ENCODE measurements around the gene TFDP2. TPM values are rescaled to one million over a fixed set of nuclear protein-coding genes. Genes with fewer than 3 reads are reported as not detected.

TFDP2 gene
- total RNA-seq, 1 experiment from 2014 or later = 55.4 TPM

DNA sequence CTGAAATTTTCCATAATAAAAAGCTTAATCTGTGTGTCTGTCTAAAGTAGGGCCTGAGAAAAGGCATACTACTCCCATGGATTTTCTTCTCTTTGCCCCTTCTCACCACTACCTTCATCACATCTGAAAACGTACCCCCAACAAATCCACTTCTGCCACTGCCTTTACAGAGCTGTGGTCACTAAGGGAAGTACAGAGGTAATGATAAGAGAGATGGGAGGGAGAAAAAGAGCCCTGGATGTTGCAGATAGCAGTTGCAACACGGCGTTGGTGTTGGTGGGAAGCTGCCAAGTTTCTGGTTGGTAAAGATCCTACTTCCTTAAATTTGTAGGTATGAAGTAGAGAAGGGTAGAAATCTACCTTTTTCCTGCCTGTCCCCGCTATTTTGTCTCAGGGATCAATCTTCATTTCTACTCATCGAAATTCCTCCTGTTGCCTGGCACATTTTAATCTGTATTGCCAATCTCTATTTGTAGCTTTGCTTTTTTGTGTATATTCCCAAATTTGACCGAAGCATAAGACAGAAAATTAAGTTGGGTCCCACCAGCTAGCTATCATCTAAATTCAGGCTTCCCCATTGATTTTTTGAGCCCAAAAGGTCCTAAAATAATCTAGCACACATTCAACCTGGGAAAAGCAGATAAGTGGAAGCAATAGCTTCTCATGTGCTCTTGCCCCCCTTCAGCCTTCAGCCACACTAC lies 102.9 kb downstream of the TFDP2 start:
- Histone ChIP-seq H3K9me2 (ENCODE audit: insufficient read depth) (0 out of 2 replicates have a peak, but pooled peaks cover 2% of the 10 kb centered on the region), H3K79me2 (ENCODE audit: insufficient read depth, low read length) (no peaks in the 10 kb centered on the region), H4K20me1 (ENCODE audit: insufficient read depth) (no peaks in the 10 kb centered on the region), H3K9ac (ENCODE audit: low read length) (no peak overlapping the region), H3K27ac (ENCODE audit: low read depth, low read length) (no peak overlapping the region), H3K9me3 (ENCODE audit: control insufficient read depth in 1 of 2, insufficient read depth in 1 of 2, low read depth in 1 of 2, low read length in 2 of 2) (no peaks in the 10 kb centered on the region), H2AFZ (ENCODE audit: low read depth, low read length, poor library complexity, severe bottlenecking) (no peak overlapping the region), H3K36me3 (ENCODE audit: control insufficient read depth in 1 of 2, insufficient read depth in 2 of 2, low read length in 2 of 2) (no peaks in the 10 kb centered on the region), H3K4me1 (ENCODE audit: control insufficient read depth in 1 of 2, insufficient read depth in 2 of 2, low read length in 2 of 2) (no peaks in the 10 kb centered on the region), H3K4me2 (ENCODE audit: low read length) (no peak overlapping the region), H3K27me3 (ENCODE audit: insufficient read depth, low read length) (no peaks in the 10 kb centered on the region), H3K4me3 (replicated peaks in 1 of 2; ENCODE audit: low read depth in 1 of 2, low read length in 2 of 2) (no peak overlapping the region)
- BruUV-seq (replicated peaks) = no TSS peak
- ATAC-seq = no peak
- intact Hi-C loops (cut with micrococcal nuclease) = no loop called here
- TF ChIP-seq RAD21 (IDR thresholded peaks at IDR 0.05; ENCODE audit: low read depth) (no peak), SIN3A (IDR thresholded peaks at IDR 0.05; ENCODE audit: low read depth) (no peak), POLR2AphosphoS5 (IDR thresholded peaks at IDR 0.05; ENCODE audit: low read depth, low read length) (no peak), JUND (IDR thresholded peaks at IDR 0.05) (no peak), EZH2 (IDR thresholded peaks at IDR 0.05) (no peak), SRF (IDR thresholded peaks at IDR 0.05; ENCODE audit: low read depth) (no peak), EGR1 (IDR thresholded peaks at IDR 0.05; ENCODE audit: low read depth) (no peak), EZH2phosphoT487 (IDR thresholded peaks at IDR 0.05; ENCODE audit: borderline replicate concordance) (no peak), CEBPB (IDR thresholded peaks at IDR 0.05; ENCODE audit: low read depth) (no peak), ZNF274 (IDR thresholded peaks at IDR 0.05; ENCODE audit: low read depth, low read length) (no peak), YY1 (IDR thresholded peaks at IDR 0.05; ENCODE audit: extremely low read depth, insufficient replicate concordance, low read depth, low read length) (no peak), TCF7L2 (IDR thresholded peaks at IDR 0.05; ENCODE audit: borderline replicate concordance, extremely low read depth, insufficient read depth, insufficient read length) (no peak), ELF1 (IDR thresholded peaks at IDR 0.05; ENCODE audit: borderline replicate concordance, low read depth) (no peak)
- TF ChIP-seq, protein P1, sequence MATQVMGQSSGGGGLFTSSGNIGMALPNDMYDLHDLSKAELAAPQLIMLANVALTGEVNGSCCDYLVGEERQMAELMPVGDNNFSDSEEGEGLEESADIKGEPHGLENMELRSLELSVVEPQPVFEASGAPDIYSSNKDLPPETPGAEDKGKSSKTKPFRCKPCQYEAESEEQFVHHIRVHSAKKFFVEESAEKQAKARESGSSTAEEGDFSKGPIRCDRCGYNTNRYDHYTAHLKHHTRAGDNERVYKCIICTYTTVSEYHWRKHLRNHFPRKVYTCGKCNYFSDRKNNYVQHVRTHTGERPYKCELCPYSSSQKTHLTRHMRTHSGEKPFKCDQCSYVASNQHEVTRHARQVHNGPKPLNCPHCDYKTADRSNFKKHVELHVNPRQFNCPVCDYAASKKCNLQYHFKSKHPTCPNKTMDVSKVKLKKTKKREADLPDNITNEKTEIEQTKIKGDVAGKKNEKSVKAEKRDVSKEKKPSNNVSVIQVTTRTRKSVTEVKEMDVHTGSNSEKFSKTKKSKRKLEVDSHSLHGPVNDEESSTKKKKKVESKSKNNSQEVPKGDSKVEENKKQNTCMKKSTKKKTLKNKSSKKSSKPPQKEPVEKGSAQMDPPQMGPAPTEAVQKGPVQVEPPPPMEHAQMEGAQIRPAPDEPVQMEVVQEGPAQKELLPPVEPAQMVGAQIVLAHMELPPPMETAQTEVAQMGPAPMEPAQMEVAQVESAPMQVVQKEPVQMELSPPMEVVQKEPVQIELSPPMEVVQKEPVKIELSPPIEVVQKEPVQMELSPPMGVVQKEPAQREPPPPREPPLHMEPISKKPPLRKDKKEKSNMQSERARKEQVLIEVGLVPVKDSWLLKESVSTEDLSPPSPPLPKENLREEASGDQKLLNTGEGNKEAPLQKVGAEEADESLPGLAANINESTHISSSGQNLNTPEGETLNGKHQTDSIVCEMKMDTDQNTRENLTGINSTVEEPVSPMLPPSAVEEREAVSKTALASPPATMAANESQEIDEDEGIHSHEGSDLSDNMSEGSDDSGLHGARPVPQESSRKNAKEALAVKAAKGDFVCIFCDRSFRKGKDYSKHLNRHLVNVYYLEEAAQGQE (IDR thresholded peaks at IDR 0.05; ENCODE audit: low read depth) = no peak
- TF ChIP-seq, protein P2, sequence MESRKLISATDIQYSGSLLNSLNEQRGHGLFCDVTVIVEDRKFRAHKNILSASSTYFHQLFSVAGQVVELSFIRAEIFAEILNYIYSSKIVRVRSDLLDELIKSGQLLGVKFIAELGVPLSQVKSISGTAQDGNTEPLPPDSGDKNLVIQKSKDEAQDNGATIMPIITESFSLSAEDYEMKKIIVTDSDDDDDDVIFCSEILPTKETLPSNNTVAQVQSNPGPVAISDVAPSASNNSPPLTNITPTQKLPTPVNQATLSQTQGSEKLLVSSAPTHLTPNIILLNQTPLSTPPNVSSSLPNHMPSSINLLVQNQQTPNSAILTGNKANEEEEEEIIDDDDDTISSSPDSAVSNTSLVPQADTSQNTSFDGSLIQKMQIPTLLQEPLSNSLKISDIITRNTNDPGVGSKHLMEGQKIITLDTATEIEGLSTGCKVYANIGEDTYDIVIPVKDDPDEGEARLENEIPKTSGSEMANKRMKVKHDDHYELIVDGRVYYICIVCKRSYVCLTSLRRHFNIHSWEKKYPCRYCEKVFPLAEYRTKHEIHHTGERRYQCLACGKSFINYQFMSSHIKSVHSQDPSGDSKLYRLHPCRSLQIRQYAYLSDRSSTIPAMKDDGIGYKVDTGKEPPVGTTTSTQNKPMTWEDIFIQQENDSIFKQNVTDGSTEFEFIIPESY (IDR thresholded peaks at IDR 0.05; ENCODE audit: extremely low read depth, insufficient replicate concordance, low read length) = no peak
- TF ChIP-seq, protein P3, sequence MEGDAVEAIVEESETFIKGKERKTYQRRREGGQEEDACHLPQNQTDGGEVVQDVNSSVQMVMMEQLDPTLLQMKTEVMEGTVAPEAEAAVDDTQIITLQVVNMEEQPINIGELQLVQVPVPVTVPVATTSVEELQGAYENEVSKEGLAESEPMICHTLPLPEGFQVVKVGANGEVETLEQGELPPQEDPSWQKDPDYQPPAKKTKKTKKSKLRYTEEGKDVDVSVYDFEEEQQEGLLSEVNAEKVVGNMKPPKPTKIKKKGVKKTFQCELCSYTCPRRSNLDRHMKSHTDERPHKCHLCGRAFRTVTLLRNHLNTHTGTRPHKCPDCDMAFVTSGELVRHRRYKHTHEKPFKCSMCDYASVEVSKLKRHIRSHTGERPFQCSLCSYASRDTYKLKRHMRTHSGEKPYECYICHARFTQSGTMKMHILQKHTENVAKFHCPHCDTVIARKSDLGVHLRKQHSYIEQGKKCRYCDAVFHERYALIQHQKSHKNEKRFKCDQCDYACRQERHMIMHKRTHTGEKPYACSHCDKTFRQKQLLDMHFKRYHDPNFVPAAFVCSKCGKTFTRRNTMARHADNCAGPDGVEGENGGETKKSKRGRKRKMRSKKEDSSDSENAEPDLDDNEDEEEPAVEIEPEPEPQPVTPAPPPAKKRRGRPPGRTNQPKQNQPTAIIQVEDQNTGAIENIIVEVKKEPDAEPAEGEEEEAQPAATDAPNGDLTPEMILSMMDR (IDR thresholded peaks at IDR 0.05 in 2 of 3, conservative IDR thresholded peaks at IDR 0.05 in 1 of 3; ENCODE audit: borderline replicate concordance in 1 of 3, insufficient read depth in 1 of 3, low read depth in 2 of 3, low read length in 2 of 3) = no peak
- TF ChIP-seq, protein P4, sequence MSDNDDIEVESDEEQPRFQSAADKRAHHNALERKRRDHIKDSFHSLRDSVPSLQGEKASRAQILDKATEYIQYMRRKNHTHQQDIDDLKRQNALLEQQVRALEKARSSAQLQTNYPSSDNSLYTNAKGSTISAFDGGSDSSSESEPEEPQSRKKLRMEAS (IDR thresholded peaks at IDR 0.05) = no peak
- RAD21 ChIA-PET (ENCODE audit: low non-redundant PET in 1 of 2, low total read pairs in 2 of 2, uncharacterized antibody in 2 of 2, unreplicated experiment in 2 of 2) = no interaction called here
- DNase-seq (ENCODE audit: low read depth, low spot score) = no peak
- POLR2A ChIA-PET = no interaction called here
- CTCF ChIA-PET = no interaction called here

All from HCT116 (cell line).